Superior temporal gyrus (tissue), 1 donor: Measurements from ENCODE around the gene ZFYVE1.
"Not testable (repeated sequence)": the region's sequence is repeated elsewhere in the genome, so short reads cannot be mapped to it uniquely, and the experiment has no call there.

Source experiments
- DNase-seq: peaks from one replicate; pipeline ENCODE4 v3.0.0-alpha.2; 2016; ENCODE audit errors: extremely low spot score

ZFYVE1 gene, protein sequence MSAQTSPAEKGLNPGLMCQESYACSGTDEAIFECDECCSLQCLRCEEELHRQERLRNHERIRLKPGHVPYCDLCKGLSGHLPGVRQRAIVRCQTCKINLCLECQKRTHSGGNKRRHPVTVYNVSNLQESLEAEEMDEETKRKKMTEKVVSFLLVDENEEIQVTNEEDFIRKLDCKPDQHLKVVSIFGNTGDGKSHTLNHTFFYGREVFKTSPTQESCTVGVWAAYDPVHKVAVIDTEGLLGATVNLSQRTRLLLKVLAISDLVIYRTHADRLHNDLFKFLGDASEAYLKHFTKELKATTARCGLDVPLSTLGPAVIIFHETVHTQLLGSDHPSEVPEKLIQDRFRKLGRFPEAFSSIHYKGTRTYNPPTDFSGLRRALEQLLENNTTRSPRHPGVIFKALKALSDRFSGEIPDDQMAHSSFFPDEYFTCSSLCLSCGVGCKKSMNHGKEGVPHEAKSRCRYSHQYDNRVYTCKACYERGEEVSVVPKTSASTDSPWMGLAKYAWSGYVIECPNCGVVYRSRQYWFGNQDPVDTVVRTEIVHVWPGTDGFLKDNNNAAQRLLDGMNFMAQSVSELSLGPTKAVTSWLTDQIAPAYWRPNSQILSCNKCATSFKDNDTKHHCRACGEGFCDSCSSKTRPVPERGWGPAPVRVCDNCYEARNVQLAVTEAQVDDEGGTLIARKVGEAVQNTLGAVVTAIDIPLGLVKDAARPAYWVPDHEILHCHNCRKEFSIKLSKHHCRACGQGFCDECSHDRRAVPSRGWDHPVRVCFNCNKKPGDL

DNA sequence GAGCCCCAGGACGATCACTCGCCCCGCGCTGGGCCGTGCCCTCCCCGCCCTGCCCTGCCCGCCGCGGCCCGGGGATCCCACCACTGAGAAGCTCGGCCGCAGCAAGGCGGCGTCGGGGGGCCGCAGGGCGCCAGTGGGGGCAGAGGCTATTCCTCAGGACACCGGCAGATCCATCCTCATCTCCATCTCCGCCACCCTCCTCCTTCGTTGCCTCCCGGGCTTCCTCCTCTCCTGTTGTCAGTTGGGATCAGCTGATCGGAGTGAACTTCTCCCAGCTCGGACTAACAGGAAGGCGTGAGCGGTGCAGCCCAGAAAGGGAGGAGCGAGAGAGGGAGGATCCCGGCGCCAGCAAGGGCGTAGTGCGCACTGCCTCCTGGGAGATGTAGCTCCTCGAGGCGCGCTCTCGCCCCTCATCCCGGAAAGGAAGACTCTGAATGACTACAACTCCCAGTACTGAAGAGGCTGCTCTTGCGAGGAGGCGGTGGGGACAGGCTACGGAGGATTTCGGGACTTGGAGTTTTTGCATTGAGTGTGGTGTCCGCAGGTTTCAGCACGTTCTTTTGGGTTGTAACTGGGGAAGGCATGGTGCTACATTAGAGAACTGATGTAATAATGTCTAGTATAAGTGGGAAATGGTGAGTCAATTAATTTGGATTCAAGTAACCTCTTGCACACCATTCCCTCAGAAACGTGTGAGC, at the start of gene ZFYVE1:
ZFYVE1 (minus strand) TSS at position 262 of the 698 bp plus-strand sequence. CDS start 2,598 bp downstream, outside the sequence.
- peak; percentile 99 for DNase-seq

- no peak for DNase-seq
Measured at GRCh38 chr14:73069585-73069984, 42.7 kb upstream of the ZFYVE1 start.

DNA sequence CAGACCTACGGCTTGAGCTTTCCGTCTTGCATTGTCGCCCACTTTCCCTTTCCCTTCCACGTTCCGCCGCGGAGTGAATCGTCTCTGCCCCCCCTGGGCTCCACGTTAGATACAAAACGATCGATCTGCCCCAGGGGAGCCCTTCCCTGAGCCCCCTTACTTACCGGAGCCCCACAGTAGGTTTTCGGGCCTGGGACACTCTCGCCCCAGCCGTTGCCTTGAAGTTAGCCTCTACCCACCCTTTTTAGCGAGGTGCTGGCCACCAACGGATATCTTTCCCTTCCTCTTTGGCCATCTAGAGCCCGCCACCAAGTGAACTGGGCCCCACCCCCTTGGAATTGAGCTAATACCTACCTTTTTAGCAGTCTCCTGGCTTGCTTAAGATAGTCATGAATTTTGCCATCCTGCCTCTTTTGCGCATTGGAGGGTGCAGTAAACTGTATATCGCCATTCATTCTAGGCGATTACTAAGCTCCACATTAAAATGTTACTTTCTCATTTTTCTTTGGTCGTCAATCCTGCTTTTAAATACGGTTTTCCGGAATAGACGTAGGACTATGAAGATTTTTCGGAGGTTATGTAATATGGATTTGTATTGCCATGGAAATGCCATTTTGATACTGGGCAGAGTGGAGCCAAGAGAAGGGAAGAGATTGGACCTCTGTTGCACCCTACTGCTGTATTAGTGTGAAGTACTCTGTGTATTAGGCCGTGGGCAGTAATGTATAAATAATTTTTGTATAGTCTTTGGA, 32.2 kb upstream of the ZFYVE1 start:
- DNase-seq = peak; percentile 41

- peak; percentile 100 for DNase-seq
Measured at GRCh38 chr14:73058224-73058921, 31.5 kb upstream of the ZFYVE1 start, which contains the start of gene RBM25. RBM25 (plus strand) TSS chr14:73058534; CDS start chr14:73071642, 13,108 bp downstream.

- no peak for DNase-seq
Measured at GRCh38 chr14:73057944-73058223, 31.0 kb upstream of the ZFYVE1 start.

DNA sequence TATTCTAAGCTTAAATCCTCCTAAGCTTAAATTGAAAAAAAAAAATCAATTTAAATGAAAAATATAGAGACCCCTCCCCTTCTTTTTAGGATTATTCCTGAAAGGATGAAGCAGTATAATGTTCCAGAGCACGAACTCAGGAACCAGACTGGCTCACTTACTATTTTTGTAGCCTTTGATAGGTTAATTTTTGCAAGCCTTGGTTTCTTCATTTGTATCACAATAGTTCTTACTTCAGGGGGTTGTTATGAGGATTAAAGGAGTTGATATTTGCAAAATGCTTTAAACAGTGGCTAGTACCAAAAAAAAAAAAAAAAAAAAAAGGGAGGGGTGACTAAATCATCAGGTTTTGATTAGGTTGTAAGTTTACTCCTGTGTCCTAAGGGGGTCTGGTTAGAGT, 28.3 kb upstream of the ZFYVE1 start:
- no peak for DNase-seq

DNA sequence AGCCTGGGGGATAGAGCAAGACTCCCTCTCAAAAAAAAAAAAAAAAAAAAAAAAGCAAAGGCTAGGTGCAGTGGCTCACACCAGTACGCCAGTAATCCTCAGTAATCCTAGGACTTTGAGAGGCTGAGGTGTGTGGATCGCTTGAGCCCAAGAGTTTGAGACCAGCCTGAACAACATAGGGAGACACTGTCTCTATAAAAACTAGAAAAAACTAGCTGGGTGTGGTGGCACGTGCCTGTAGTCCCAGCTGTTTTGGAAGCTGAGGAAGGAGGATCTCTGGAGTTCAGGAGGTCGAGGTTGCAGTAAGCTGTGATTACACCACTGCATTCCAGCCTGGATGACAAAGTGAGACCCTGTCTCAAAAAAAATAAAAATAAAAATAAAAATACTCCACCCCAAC, 22.5 kb upstream of the ZFYVE1 start:
- no peak for DNase-seq

DNA sequence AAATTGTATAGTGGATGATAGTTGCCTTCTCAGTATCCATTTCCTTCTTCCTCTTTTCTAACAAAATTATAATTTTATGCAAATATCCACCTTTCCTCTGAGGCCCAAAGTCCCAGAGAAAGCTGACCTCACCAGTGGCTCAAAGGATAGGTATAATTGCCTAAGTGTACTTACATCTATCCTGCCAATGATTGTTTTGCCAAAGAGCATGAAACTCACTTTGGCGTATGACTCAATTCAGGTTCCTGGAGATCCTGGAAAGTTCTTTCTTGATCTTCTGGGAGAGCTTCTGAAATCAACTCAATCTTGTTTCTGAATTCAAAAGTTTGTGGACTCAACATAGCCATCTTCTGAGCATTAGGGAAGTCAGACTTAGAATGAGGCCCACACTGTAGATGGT, 20.9 kb upstream of the ZFYVE1 start:
- no peak for DNase-seq

GRCh38 chr14:73036706-73037450, 10.0 kb upstream of the ZFYVE1 start:
- DNase-seq = not testable (repeated sequence)

- no peak for DNase-seq
Measured at GRCh38 chr14:73027984-73028383, 1.1 kb upstream of the ZFYVE1 start.

DNA sequence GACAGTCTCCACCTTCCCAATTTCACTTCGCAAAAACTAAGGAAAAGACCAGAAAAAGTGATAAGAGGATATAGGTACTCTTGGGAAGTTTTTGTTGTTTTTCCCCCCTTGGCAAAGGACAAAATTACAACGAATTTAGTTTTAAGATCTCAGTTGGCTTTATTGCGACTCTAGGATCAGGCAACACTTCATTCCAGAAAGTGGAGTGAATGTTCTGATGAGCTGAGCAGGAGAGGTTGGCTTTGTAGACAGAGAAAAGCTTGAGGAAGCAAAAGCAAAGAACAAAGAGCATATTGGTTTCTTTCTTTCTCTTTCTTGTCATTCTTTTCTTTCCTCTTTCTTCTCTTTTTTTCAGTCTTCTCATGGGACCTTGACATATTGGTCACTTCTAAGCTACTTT, 640 bp upstream of the ZFYVE1 start:
- DNase-seq = no peak

DNA sequence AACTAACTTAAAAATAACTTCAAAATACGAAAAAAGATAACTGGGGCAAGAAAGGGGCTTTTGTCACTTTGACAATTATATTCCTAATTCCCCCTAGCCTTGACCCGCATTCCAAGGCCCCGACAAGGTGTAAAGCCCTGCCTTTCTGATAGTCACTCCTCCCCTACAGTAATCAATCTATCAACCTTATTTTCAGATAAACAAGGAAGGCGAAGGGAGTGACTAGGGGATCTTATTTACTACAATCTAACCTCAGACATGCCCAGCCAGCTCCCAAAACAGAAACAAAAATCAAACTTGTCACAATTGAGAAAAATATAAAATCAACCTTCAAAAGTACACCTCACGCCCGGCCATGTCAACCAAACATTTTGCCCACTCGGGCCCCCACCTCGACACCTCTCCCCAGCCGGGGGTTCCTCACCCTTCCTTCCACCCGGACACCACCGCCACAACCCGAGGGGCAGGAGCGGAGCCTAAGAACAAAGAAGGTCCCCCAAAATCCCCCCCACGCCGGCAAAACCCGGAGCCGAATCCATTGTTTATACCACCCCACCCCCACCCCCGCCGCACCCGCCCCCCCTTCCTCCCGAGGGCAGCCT, 562 bp downstream of the ZFYVE1 start:
- DNase-seq = no peak

- DNase-seq = no peak
Measured at GRCh38 chr14:73025544-73025943, 1.4 kb downstream of the ZFYVE1 start.

GRCh38 chr14:73022051-73022450, 4.9 kb downstream of the ZFYVE1 start:
- DNase-seq = no peak

GRCh38 chr14:73016011-73016410, 10.9 kb downstream of the ZFYVE1 start:
- not testable (repeated sequence) for DNase-seq

GRCh38 chr14:73015552-73015951, 11.4 kb downstream of the ZFYVE1 start:
- DNase-seq = not testable (repeated sequence)

- no peak for DNase-seq
Measured at GRCh38 chr14:73014105-73014504, 12.8 kb downstream of the ZFYVE1 start.

DNA sequence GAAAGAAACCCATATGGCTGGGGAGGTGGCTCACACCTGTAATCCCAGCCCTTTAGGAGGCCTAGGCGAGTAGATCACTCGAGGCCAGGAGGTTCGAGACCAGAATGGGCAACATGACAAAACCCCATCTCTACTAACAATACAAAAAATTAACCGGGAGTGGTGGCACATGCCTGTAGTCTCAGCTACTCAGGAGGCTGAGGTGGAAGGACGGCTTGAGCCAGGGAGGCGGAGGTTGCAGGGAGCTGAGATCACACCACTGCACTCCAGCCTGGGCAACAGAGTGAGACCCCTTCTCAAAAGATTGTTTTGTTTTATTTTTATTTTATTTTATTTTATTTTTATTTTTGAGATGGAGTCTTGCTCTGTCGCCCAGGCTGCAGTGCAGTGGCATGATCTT, 15.7 kb downstream of the ZFYVE1 start:
- DNase-seq = not testable (repeated sequence)

DNA sequence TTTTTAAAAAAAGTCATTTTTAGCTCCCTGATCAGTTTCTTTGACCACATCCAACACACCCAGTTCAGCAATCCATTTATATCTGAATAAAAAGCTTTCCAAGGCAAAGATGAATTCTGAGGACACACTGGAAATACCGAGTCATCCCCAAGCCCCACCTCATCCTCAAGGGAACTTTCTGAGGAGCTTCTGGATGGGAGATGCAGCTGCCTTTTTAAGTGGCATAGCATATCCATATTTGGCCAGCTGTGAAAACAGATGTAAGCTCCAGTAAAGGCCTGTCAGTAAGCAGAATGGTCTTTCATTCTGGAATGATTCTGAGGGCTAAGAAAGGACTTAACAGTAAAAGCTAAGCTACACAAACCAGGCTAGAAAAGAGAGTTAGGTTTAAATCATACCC, 18.4 kb downstream of the ZFYVE1 start:
- DNase-seq = no peak

GRCh38 chr14:73007835-73008234, 19.1 kb downstream of the ZFYVE1 start:
- DNase-seq = no peak
